ENCODE measurements around the gene CABP1.
"Not testable (repeated sequence)": the region's sequence is repeated elsewhere in the genome, so short reads cannot be mapped to it uniquely, and the experiment has no call there.

The CABP1 gene

DNA sequence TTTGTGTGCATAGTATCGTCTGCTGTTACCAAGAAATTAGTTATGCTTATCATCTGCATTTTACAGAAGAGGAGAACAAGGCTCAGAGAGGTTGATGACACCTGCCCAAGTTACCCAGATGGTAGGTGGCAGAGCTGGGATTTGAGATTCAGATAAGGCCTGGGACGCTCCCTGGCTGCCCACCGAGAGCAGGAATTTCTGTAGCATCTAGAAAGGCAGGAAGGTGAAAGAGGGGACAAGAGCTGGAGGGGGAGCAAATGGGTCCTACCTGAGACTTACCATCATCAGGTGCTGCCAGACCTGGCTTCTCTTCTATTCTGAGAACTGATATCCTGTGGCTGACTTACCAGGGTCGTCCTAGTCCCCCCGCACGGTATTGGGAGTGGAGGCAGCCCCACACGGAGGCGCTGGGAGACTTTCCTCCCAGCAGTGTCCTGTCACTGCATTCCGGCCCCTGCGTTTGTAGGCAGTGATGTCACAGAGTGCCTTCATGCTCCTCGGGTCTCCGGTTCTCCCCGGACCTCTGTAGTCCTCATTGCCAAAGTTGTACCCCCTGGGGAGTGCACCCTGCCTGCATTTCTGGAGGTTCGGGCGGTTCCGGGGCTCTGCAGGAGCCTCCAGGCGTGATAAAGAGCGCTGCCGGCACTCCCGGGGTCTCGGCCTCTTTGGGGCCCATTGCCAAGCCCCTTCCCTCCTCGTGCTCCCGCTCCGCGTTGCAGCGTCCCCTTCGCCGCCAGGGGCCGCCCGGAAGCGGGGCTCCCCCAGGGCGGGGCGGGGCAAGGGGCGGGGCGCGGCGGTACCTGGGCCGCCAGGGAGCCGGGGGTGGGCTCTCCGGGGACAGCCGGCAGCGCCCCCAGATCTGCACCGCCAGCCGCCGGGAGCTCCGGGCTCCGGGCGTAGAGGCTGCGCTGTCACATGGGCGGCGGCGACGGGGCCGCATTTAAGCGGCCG lies at the start of gene CABP1:
Gene CABP1 (plus strand): TSS at position 856 of the 951 bp plus-strand sequence. CDS start 60 bp downstream, at position 916.
- TF ChIP-seq JUND (IDR thresholded peaks at IDR 0.05; ENCODE audit: low read depth), result no peak
- in situ Hi-C loops (cut with HindIII; ENCODE audit: low pct_unique_long_range_greater_than_20kb, low sequenced_read_pairs), result no loop called here
- peak in 1 of 2 experiments; percentile 34 for DNase-seq (ENCODE audit: low read depth in 1 of 2, low spot score in 1 of 2)

DNA sequence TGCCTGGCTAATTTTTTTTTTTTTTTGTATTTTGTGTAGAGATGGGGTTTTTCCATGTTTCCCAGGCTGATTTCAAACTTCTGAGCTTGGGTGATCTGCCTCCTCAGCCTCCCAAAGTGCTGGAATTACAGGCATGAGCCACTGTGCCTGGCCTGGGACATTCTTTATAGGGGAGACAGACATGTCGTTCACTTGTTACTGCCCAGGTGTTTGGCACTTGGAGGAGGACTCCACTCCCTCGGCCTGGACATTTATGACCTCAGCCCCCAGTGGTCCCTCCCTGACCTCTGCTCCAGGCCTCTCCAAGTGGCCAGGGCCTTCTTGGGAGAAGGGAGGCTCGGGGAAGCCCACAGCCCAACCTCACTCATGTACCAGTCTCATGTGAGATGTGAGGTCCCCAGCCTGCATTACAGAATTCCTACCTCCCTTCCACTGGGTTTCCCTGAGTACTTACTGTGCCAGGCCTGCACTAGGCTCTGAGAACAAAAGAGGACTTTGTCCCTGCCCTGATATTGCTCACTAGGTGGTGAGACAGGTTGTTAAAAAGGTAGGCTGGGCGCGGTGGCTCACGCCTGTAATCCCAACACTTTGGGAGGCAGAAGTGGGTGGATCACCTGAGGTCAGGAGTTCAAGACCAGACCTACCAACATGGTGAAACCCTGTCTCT lies 49.6 kb upstream of the CABP1 start:
- TF ChIP-seq JUND (IDR thresholded peaks at IDR 0.05; ENCODE audit: low read depth), result no peak
- in situ Hi-C loops (cut with HindIII; ENCODE audit: low pct_unique_long_range_greater_than_20kb, low sequenced_read_pairs), result no loop called here
- no peak for DNase-seq (ENCODE audit: low read depth in 1 of 2, low spot score in 1 of 2)

DNA sequence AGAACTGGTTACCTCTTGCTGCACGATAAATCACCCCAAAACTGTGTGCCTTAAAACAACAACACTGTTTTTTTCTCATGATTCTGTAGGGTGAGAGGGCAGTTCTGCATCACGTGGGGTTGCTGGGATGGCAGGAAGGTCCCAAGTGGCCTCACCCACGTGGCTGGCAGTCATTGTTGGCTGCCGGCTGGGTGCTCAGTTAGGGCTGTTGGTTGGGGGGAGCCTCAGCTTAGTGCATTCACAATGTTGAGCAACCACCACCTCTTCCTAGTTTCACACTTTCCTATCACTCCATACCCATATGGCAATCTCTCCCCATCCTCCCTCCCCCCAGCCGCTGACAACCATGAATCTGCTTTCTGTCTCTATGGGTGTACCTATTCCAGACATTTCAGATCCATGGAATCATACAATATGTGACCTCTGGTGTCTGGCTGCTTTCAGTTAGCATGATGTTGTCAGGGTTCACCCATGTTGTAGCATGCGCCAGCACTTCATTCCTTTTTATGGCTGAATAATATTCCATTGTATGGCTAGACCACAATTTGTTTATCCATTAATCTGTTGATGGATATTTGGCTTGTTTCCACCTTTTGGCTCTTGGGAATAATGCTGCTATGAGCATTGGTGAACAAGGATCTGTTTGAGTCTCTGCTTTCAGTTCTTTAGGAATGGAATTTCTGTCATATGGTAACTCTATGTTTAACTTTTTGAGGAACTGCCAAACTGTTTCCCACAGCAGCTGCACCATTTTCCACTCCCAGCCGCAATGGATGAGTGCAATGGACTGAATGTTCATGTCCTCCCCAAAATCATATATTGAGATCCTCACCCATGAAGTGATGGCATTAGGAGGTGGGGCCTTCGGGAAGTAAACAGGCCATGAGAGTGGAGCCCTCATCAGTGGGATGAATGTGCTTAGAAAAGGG lies 48.0 kb upstream of the CABP1 start:
- no peak for TF ChIP-seq JUND (IDR thresholded peaks at IDR 0.05; ENCODE audit: low read depth)
- in situ Hi-C loops (cut with HindIII; ENCODE audit: low pct_unique_long_range_greater_than_20kb, low sequenced_read_pairs), result no loop called here
- DNase-seq (ENCODE audit: low read depth in 1 of 2, low spot score in 1 of 2), result no peak

DNA sequence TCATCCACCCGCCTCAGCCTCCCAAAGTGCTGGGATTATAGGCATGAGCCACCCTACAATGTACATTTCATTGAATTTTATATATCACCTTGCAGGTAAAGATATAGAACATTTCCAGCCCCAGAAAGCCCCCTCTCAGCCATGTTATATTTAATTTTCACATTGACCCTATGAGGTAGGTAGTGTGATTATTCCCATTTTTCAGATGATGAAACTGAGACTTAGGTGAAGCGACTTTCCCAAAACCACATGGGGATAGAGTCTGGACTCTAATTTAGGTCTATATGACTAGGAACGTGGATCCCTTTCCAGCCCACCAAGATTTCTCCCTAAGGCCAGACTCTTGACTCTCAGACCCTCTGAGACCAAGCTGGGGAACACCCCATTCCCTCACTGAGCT lies 43.5 kb upstream of the CABP1 start:
- TF ChIP-seq JUND (IDR thresholded peaks at IDR 0.05; ENCODE audit: low read depth), result no peak
- in situ Hi-C loops (cut with HindIII; ENCODE audit: low pct_unique_long_range_greater_than_20kb, low sequenced_read_pairs), result no loop called here

DNA sequence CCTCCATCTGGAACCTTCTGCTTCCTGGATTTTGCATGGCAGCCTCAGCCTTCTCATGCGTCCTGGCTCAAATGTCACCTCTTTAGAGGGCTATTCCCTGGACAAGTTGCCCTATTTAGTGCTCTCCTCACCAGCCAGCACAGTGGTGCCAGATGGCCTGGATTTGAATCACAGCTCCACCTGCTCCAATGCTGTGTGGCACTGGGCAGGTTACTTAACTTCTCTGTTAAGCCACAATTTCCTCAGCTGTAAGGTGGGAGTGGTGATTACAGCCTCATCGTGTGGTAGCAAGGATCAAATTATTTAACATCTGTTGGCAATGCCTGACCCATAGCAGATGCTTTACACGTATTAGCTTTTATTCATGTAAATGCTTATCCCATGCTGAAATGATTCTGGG lies 42.6 kb upstream of the CABP1 start:
- in situ Hi-C loops (cut with HindIII; ENCODE audit: low pct_unique_long_range_greater_than_20kb, low sequenced_read_pairs), result no loop called here
- TF ChIP-seq JUND (IDR thresholded peaks at IDR 0.05; ENCODE audit: low read depth), result no peak
- DNase-seq (ENCODE audit: low read depth in 1 of 2, low spot score in 1 of 2), result no peak

More for the DNA sequence above, 43.5 kb upstream of the CABP1 start:
- no peak for DNase-seq (ENCODE audit: low read depth in 1 of 2, low spot score in 1 of 2)

DNA sequence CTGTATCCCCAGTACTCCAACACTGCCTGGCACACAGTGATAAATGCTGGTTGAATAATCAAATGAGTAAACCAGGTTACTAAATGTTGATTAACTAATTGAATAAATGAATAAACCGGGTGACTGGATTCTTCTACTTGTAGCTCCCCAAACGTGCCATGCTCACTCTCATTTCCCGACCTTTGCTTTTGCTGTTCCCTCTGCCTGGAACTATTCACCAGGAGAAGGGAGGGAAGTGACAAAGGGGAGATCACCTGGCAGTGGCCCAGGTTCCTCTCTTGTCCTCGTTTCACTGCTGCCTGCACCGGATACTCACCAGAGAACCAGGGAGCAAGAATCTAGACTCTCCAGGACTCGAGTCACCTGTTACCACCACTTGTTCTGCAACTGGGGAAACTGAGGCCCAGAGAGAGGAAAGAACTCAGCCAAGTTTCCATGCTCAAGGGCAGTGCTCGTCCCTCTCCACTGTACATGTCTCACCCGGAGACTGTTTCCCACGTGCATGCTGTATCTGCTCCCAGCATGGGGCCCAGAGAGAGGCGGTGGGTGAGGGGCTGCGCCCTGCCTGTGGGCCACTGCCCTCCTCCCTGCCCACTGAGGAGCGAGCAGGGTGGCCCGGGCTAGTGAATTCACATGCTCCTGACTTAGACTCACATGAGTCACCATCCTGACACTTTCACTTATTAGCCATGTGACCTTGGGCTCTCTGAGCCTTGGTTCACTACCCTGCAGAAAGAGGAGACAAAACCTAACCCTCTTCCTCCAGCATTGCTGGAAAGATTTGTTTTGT lies 41.6 kb upstream of the CABP1 start:
- no peak for TF ChIP-seq JUND (IDR thresholded peaks at IDR 0.05; ENCODE audit: low read depth)
- in situ Hi-C loops (cut with HindIII; ENCODE audit: low pct_unique_long_range_greater_than_20kb, low sequenced_read_pairs), result no loop called here
- DNase-seq (ENCODE audit: low read depth in 1 of 2, low spot score in 1 of 2), result no peak

DNA sequence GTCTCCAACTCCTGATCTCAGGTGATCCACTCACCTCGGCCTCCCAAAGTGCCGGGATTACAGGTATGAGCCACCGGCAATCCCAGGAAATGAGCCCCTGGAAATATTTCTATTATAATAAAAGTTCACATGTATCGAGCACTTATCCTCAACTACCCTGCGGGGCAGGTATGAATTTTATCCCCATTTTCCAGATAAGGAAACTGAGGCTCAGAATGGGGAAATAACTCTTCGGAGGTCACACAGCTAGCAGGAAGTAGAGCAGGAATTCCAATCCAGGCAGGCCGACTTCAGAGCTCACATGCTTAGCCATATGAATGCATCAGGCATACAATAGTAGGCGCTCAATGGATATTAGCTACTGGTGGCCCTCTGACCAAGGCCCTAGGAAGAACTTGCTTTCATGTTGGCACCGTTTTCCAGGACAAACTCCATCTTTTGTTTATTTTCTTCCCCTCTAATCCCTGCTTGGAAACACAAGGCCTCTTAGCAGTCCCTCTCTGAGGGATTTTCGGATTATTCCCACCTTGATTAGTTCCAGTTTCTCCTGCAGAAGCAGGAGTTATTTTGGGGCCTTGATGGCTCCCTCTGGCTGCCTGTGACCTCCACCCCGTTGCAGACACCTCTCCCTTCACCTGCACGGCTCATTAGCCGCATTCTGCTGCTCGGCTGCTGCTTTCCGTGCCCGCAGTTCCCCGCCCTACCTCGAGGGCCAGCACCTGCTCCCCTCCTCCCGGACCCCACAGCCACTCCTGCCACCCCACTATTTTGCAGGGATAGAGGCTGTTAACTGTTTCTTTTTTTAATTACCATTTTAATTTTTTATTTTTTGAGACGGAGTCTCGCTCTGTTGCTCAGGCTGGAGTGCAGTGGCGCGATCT lies 40.5 kb upstream of the CABP1 start:
- in situ Hi-C loops (cut with HindIII; ENCODE audit: low pct_unique_long_range_greater_than_20kb, low sequenced_read_pairs), result no loop called here
- no peak for TF ChIP-seq JUND (IDR thresholded peaks at IDR 0.05; ENCODE audit: low read depth)
- DNase-seq (ENCODE audit: low read depth in 1 of 2, low spot score in 1 of 2), result no peak

DNA sequence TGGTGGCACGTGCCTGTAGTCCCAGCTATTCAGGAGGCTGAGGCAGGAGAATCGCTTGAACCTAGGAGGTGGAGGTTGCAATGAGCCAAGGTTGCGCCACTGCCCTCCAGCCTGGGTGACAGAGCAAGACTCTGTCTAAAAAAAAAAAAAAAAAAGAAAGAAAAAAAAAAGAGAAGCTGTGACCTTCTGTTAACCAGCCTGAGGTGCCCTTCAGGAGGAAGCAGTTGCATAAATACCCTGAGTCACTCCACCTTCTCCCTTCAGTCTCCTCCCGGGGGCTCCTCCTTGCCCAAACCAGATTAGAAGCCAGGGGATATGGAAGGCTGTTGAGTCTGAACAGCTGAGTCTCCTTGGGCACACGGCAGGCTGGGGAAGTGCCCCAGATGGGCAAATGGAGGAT lies 38.0 kb upstream of the CABP1 start:
- in situ Hi-C loops (cut with HindIII; ENCODE audit: low pct_unique_long_range_greater_than_20kb, low sequenced_read_pairs); DNase-seq (ENCODE audit: low read depth in 1 of 2, low spot score in 1 of 2): not testable (repeated sequence)

DNA sequence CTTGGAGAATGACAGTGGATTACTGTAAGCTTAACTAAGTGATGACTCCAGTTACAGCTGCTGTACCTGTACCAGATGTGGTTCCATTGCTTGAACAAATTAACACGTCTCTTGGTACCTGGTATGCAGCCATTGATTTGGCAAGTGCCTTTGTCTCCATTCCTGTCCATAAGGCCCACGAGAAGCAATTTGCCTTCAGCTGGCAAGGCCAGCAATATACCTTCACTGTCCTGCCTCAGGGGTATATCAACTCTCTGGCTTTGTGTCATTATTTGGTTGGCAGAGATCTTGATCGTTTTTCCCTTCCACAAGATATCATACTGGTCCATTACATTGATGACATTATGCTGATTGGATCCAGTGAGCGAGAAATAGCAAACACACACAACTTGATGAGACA lies 29.9 kb upstream of the CABP1 start:
- in situ Hi-C loops (cut with HindIII; ENCODE audit: low pct_unique_long_range_greater_than_20kb, low sequenced_read_pairs), result no loop called here
- TF ChIP-seq JUND (IDR thresholded peaks at IDR 0.05; ENCODE audit: low read depth), result no peak
- no peak for DNase-seq (ENCODE audit: low read depth in 1 of 2, low spot score in 1 of 2)

DNA sequence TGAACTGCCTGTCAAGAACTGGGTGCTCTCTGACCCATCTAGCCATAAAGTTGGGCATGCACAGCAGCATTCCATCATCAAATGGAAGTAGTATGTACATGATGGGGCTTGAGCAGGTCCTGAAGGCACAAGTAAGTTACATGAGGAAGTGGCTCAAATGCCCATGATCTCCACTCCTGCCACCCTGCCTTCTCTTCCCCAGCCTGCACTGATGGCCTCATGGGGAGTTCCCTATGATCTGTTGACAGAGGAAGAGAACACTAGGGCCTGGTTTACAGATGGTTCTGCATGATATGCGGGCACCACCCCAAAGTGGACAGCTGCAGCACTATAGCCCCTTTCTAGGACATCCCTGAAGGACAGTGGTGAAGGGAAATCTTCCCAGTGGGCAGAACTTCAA lies 28.9 kb upstream of the CABP1 start:
- DNase-seq (ENCODE audit: low read depth in 1 of 2, low spot score in 1 of 2); in situ Hi-C loops (cut with HindIII; ENCODE audit: low pct_unique_long_range_greater_than_20kb, low sequenced_read_pairs): not testable (repeated sequence)

DNA sequence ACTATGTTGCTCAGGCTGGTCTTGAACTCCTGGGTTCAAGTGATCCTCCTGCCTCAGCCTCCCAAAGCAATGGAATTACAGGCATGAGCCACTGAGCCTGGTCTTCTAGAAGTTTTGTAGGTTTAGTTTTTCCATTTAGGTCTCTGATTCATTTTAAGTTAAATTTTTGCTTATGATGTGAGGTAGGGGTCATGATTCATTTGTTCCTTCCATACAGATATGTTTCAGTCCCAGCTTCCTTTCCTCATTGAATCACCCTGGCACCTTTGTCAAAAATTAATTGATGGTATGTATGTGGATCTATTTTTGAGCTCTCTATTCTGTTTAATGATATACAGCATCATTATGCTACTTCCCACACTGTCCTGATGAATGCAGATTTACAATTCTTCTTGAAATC lies 25.6 kb upstream of the CABP1 start:
- no peak for DNase-seq (ENCODE audit: low read depth in 1 of 2, low spot score in 1 of 2)
- no peak for TF ChIP-seq JUND (IDR thresholded peaks at IDR 0.05; ENCODE audit: low read depth)
- in situ Hi-C loops (cut with HindIII; ENCODE audit: low pct_unique_long_range_greater_than_20kb, low sequenced_read_pairs), result no loop called here

DNA sequence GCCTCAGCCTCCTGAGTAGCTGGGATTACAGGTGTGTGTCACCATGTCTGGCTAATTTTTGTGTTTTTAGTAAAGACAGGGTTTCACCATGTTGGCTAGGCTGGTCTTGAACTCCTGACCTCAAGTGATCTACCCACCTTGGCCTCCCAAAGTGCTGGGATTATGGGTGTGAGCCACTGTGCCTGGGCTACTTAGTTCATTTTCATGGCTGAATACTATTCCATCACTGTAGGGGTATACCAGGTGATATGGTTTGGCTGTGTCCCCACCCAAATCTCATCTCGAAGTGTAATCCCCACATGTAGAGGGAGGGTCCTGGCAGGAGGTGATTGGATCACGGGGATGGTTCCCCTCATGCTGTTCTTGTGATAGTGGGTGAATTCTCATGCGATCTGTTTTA lies 23.2 kb upstream of the CABP1 start:
- in situ Hi-C loops (cut with HindIII; ENCODE audit: low pct_unique_long_range_greater_than_20kb, low sequenced_read_pairs); DNase-seq (ENCODE audit: low read depth in 1 of 2, low spot score in 1 of 2): not testable (repeated sequence)

DNA sequence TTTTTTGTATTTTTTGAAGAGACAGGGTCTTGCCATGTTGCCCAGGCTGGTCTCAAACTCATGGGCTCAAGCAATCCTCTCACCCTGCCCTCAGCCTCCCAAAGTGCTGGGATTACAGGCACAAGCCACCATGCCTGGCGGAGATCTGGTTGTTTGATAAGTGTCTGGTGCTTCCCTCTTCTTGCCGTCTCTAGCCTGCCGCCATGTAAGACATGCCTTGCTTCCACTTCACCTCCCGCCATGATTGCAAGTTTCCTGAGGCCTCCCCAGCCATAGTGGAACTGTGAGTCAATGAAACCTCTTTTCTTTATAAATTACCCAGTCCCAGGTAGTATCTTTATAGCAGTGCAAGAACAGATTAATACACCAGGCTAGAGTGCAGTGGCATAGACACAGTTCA lies 22.7 kb upstream of the CABP1 start:
- in situ Hi-C loops (cut with HindIII; ENCODE audit: low pct_unique_long_range_greater_than_20kb, low sequenced_read_pairs); DNase-seq (ENCODE audit: low read depth in 1 of 2, low spot score in 1 of 2): not testable (repeated sequence)

Data from T47D (cell line).